Adipocyte (in vitro differentiated cells): ENCODE measurements around the gene SLC22A3.
"Not testable (repeated sequence)": the region's sequence is repeated elsewhere in the genome, so short reads cannot be mapped to it uniquely, and the experiment has no call there.

Experiments
- DNase-seq: peaks from one replicate; pipeline ENCODE4 v3.0.0-alpha.2; 2015; ENCODE audit warnings: low read depth
- H3K27me3 ChIP-seq: replicated peaks from 2 replicates; pipeline ENCODE4 v1.7.0; 2013; ENCODE audit warnings: mild to moderate bottlenecking, low read length, moderate library complexity; ENCODE audit not compliant: control insufficient read depth, insufficient read depth
- H3K36me3 ChIP-seq: 2 replicates; pipeline ENCODE4 v1.7.0; 2013; ENCODE audit warnings: low read length, mild to moderate bottlenecking, moderate library complexity; ENCODE audit not compliant: control insufficient read depth, insufficient read depth, severe bottlenecking
- H3K4me1 ChIP-seq: 2 replicates; pipeline ENCODE4 v1.7.0; 2013; ENCODE audit warnings: mild to moderate bottlenecking, low read length, moderate library complexity; ENCODE audit not compliant: control insufficient read depth, insufficient read depth
- H3K4me3 ChIP-seq: 2 replicates; pipeline ENCODE4 v1.7.0; 2013; ENCODE audit warnings: mild to moderate bottlenecking, low read length, moderate library complexity
- H3K9ac ChIP-seq: 2 replicates; pipeline ENCODE4 v1.7.0; 2013; ENCODE audit warnings: mild to moderate bottlenecking, low read length, moderate library complexity
- H3K9me3 ChIP-seq: 2 replicates; pipeline ENCODE4 v1.7.0; 2013; ENCODE audit warnings: mild to moderate bottlenecking, low read length, moderate library complexity; ENCODE audit not compliant: control insufficient read depth

Gene SLC22A3

GRCh38 chr6:160376445-160376844, 28.3 kb downstream of the SLC22A3 start:
- Histone ChIP-seq H3K9ac (no peak overlapping the region), H3K4me1 (peaks cover 31% of the 10 kb centered on the region), H3K36me3 (no peaks in the 10 kb centered on the region), H3K4me3 (no peak overlapping the region), H3K27me3 (no peaks in the 10 kb centered on the region), H3K9me3 (no peaks in the 10 kb centered on the region)
- DNase-seq = no peak

- Histone ChIP-seq H3K4me3 (no peak overlapping the region), H3K9me3 (no peaks in the 10 kb centered on the region), H3K27me3 (no peaks in the 10 kb centered on the region), H3K36me3 (no peaks in the 10 kb centered on the region), H3K4me1 (peaks cover 31% of the 10 kb centered on the region), H3K9ac (peak overlapping the region; percentile 11)
- DNase-seq = no peak
Measured at GRCh38 chr6:160378218-160378617, 30.0 kb downstream of the SLC22A3 start.

DNA sequence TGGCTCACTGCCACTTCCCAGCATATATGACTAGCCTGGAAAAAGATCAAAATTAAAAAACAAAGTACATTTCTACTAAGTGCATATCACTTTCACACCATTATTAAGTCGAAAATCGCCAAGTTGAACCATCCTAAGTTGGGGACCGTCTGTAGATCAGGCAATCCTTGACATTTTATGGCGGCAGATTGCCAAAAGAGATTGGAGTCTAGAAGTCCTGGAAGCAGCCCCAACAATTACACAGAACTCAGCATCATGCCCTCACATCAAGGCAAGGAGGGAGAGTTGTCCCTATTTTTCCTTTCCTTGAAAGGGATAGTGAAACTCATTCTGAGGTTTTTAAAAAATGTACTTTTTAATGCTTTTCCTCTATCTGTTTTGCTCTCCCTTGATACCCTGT, 30.7 kb downstream of the SLC22A3 start:
- DNase-seq = no peak
- peak overlapping the region; percentile 39 for H3K9ac ChIP-seq
- H3K9me3 ChIP-seq = no peaks in the 10 kb centered on the region
- peak overlapping the region; percentile 62 for H3K4me3 ChIP-seq
- no peaks in the 10 kb centered on the region for H3K36me3 ChIP-seq
- H3K27me3 ChIP-seq = no peaks in the 10 kb centered on the region
- H3K4me1 ChIP-seq = peaks cover 31% of the 10 kb centered on the region

GRCh38 chr6:160379466-160379865, 31.3 kb downstream of the SLC22A3 start:
- peaks cover 31% of the 10 kb centered on the region for H3K4me1 ChIP-seq
- H3K27me3 ChIP-seq = no peaks in the 10 kb centered on the region
- peak overlapping the region; percentile 39 for H3K9ac ChIP-seq
- peak; percentile 35 for DNase-seq
- H3K4me3 ChIP-seq = peak overlapping the region; percentile 62
- no peaks in the 10 kb centered on the region for H3K36me3 ChIP-seq
- H3K9me3 ChIP-seq = no peaks in the 10 kb centered on the region

GRCh38 chr6:160382946-160383345, 34.8 kb downstream of the SLC22A3 start:
- no peak for DNase-seq
- Histone ChIP-seq H3K4me1 (peaks cover 38% of the 10 kb centered on the region), H3K9ac (no peak overlapping the region), H3K27me3 (no peaks in the 10 kb centered on the region), H3K9me3 (no peaks in the 10 kb centered on the region), H3K36me3 (no peaks in the 10 kb centered on the region), H3K4me3 (no peak overlapping the region)

- Histone ChIP-seq H3K9me3 (no peaks in the 10 kb centered on the region), H3K36me3 (no peaks in the 10 kb centered on the region), H3K4me3 (peak overlapping the region; percentile 44), H3K27me3 (no peaks in the 10 kb centered on the region), H3K9ac (peak overlapping the region; percentile 2), H3K4me1 (peaks cover 37% of the 10 kb centered on the region)
- DNase-seq = no peak
Measured at GRCh38 chr6:160386869-160387530, 38.8 kb downstream of the SLC22A3 start.

DNA sequence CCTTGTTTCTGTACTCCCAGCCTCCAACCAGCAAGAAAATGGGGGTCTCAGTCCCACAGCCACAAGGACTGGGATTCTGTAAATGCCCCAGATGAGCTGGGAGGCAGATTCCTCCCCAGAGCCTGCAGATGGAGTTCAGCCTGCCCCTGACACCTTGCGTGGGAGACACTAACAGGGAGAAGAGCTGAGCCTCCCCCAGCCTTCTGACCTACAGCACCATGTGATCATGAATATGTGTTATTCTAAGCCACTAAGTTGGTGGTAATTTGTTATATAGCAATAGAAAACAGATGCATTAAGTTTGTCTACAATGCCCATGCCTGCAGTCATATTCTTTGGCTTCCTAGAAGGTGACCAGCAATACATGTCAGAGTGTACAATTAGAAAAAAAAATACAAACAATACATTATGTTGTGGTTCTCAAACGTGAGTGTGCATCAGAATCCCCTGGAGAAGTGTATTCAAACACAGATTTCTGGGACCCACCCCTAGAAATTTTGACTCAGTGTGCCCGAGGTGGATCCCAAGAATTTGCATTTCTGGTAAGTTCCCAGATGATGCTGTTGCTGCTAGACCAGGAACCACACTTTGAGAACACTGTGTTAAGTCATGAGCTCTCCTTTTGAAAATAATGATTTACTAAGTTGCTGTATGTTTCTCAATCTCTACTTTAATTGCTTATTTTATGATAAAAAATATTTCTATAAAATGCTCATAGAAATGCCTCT, 39.9 kb downstream of the SLC22A3 start:
- no peak for DNase-seq

DNA sequence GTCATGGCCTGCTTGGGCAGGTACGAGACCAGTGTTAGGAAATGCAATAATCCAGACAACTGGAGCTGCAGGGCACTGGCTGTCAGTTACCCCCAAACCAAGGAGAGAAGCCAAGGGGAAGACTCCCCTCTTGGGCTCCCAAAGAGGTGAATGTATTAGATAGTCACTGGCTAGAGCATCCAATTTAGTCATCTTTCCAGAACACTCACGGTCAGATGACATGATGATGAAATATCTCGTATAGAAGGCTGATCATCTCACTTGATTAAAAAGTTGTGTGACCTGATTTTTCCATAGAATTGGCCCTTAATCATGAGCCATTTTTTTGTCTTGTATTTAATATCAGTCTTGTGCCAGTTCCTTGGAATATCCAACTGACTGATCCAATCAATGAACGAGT, 40.7 kb downstream of the SLC22A3 start:
- Histone ChIP-seq H3K27me3 (no peaks in the 10 kb centered on the region), H3K9me3 (no peaks in the 10 kb centered on the region), H3K4me3 (no peak overlapping the region), H3K4me1 (peaks cover 37% of the 10 kb centered on the region), H3K36me3 (no peaks in the 10 kb centered on the region), H3K9ac (no peak overlapping the region)
- no peak for DNase-seq

More for the DNA sequence above, 39.9 kb downstream of the SLC22A3 start:
- Histone ChIP-seq H3K27me3 (no peaks in the 10 kb centered on the region), H3K4me3 (no peak overlapping the region), H3K4me1 (peaks cover 37% of the 10 kb centered on the region), H3K9me3 (no peaks in the 10 kb centered on the region), H3K9ac (peak overlapping the region; percentile 2), H3K36me3 (no peaks in the 10 kb centered on the region)

GRCh38 chr6:160391419-160392116, 43.4 kb downstream of the SLC22A3 start:
- Histone ChIP-seq H3K9ac (no peak overlapping the region), H3K4me3 (no peak overlapping the region), H3K27me3 (no peaks in the 10 kb centered on the region), H3K36me3 (no peaks in the 10 kb centered on the region), H3K9me3 (no peaks in the 10 kb centered on the region), H3K4me1 (peaks cover 36% of the 10 kb centered on the region)
- DNase-seq = peak; percentile 4

- peaks cover 19% of the 10 kb centered on the region for H3K4me1 ChIP-seq
- H3K36me3 ChIP-seq, DNase-seq, H3K27me3 ChIP-seq, H3K4me3 ChIP-seq, H3K9me3 ChIP-seq, H3K9ac ChIP-seq: not testable (repeated sequence)
Measured at GRCh38 chr6:160393442-160393841, 45.3 kb downstream of the SLC22A3 start.

- H3K36me3 ChIP-seq = no peaks in the 10 kb centered on the region
- no peak overlapping the region for H3K4me3 ChIP-seq
- no peaks in the 10 kb centered on the region for H3K27me3 ChIP-seq
- no peak overlapping the region for H3K9ac ChIP-seq
- no peaks in the 10 kb centered on the region for H3K9me3 ChIP-seq
- peaks cover 19% of the 10 kb centered on the region for H3K4me1 ChIP-seq
- no peak for DNase-seq
Measured at GRCh38 chr6:160393891-160394653, 45.9 kb downstream of the SLC22A3 start.
